Measurements from ENCODE around the gene TUBGCP3. TPM values are rescaled to one million over a fixed set of nuclear protein-coding genes. Genes with fewer than 3 reads are reported as not detected.

Gene TUBGCP3
- total RNA-seq, 1 donor = 33.0 TPM

DNA sequence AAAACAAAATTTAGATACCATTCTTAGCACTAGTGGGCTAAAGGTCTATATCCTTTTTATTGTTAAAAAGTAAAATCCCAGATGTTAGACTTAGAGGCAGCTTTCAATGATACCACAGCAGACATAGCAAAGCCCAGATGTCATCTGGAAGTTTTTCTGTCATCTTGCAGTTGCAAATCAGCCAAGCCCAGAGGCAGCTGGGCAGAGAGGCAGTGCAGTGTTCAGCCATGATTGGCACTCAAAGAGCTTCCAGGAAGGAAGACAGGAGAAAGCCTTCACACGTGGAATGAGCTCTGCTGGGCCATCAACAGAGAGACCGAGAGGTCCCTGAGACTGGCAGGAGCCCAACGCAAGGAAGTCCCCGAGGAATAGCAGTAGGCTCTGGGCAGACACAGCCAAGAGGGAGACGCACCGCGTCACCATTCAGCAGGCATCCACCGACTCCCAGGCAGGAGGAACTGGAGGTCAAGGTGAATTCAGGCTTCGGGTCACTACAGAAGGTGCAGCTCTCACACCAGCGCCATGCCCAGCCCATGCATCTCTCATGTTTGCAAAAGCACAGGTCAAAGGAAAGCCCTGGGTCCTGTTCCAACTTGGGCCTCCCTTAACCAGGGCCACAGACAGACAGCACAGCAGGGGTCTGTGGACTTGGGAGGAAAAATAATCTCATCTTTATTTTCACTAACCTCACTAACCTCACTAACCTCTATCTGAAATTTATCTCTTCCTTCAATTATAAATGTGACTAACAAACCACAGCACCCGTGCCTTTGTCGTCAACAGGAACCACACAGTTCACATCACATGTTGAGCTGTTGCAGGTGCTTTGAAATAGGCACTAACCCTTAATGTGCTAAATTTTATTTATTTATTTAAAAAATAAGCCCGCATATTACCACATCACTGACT, 54.9 kb downstream of the TUBGCP3 start:
- Histone ChIP-seq H3K9me3 (ENCODE audit: low read depth, low read length) (no peaks in the 10 kb centered on the region), H3K4me1 (ENCODE audit: insufficient read depth, low read length) (no peaks in the 10 kb centered on the region), H3K4me3 (ENCODE audit: low read length) (no peak overlapping the region)

DNA sequence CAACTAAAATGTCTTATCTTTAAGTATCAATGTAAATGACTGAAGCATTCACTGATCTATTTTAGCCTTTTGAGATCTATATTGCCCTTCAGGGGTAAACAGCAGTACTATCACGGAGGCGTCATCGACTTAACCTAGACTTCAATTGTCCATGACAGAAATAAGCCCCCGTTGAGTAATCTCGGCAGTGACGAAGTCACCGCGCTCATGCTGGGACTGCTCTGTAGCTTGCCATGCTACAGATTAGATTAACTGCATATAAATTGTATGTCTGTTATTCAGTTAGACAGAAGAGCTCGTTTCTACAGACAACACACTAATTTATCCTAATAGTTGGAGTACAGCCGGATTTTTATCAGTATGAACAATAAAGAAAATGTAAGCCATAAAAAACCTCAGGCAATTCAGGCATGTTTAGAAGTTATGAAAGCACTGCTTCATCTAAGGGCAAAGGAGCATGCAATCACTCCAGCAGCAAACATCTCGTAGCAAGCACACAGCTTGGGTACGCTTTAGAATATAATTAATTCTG, 56.6 kb downstream of the TUBGCP3 start:
- Histone ChIP-seq H3K9me3 (ENCODE audit: low read depth, low read length) (no peaks in the 10 kb centered on the region), H3K4me3 (ENCODE audit: low read length) (no peak overlapping the region), H3K27me3 (ENCODE audit: insufficient read depth, low read length) (no peaks in the 10 kb centered on the region), H3K4me1 (ENCODE audit: insufficient read depth, low read length) (no peaks in the 10 kb centered on the region)

More for the DNA sequence above, 54.9 kb downstream of the TUBGCP3 start:
- no peaks in the 10 kb centered on the region for H3K27me3 ChIP-seq (ENCODE audit: insufficient read depth, low read length)

DNA sequence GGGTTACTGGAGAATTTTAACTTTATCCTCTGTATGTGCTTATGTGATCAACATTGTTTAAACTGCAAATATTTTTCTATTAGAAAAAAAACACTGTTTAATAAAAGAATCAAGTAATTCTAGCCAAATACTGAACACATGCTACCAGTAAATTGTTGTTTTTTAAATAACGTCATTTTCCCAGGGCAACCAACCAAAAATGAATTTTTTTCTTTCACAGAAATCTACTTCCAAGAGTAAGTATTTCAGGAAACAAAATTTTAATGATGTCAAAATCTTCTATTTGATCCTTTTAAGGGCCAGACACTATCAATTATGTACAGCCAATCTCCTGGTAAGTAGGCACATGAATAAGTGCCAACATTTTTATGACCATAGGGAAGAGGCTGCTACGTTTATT, 57.1 kb downstream of the TUBGCP3 start:
- no peaks in the 10 kb centered on the region for H3K9me3 ChIP-seq (ENCODE audit: low read depth, low read length)
- H3K27me3 ChIP-seq (ENCODE audit: insufficient read depth, low read length) = no peaks in the 10 kb centered on the region
- H3K4me1 ChIP-seq (ENCODE audit: insufficient read depth, low read length) = no peaks in the 10 kb centered on the region
- no peak overlapping the region for H3K4me3 ChIP-seq (ENCODE audit: low read length)

DNA sequence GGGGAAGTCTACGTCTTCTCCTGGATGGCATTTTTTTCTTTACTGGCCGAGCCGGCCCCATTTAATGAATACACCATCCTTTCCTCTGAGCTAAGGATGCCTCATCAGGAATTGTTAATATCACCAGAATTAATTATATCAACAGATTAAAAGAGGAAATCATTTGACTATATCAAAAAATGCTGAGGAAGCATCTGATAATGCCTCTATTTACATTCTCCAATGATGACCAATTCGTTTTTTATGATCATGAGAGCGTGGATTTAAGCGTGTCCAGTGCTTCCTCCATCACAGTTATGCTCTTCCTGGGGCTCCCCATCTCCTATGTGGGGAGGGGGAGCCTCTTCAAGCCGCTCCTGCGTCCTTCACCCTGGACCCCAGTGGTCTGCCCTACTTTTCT, 58.7 kb downstream of the TUBGCP3 start:
- Histone ChIP-seq H3K4me1 (ENCODE audit: insufficient read depth, low read length) (no peaks in the 10 kb centered on the region), H3K4me3 (ENCODE audit: low read length) (no peak overlapping the region), H3K9me3 (ENCODE audit: low read depth, low read length) (no peaks in the 10 kb centered on the region), H3K27me3 (ENCODE audit: insufficient read depth, low read length) (no peaks in the 10 kb centered on the region)

DNA sequence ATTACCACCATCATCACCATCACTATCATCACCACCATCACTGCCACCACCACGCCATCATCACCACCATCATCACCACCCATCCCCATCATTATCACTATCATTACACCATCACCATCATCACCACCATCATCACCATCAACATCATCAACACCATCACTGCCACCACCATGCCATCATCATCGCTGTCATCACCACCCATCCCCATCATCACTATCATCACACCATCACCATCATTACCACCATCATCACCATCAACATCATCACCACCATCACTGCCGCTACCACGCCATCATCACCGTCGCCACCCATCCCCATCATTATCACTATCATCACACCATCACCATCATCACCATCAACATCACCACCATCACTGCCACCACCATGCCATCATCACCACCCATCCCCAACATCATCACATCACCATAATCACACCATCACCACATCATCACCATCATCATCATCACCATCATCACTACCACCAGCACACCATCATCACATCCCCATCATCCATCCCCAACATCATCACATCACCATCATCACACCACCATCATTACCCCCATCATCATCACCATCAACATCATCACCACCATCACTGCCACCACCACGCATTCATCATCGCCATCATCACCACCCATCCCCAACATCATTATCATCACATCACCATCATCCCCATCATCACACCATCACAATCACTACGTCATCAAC, 61.7 kb downstream of the TUBGCP3 start:
- H3K9me3 ChIP-seq (ENCODE audit: low read depth, low read length) = no peaks in the 10 kb centered on the region
- H3K27me3 ChIP-seq (ENCODE audit: insufficient read depth, low read length) = no peaks in the 10 kb centered on the region
- no peaks in the 10 kb centered on the region for H3K4me1 ChIP-seq (ENCODE audit: insufficient read depth, low read length)
- H3K4me3 ChIP-seq (ENCODE audit: low read length) = no peak overlapping the region

DNA sequence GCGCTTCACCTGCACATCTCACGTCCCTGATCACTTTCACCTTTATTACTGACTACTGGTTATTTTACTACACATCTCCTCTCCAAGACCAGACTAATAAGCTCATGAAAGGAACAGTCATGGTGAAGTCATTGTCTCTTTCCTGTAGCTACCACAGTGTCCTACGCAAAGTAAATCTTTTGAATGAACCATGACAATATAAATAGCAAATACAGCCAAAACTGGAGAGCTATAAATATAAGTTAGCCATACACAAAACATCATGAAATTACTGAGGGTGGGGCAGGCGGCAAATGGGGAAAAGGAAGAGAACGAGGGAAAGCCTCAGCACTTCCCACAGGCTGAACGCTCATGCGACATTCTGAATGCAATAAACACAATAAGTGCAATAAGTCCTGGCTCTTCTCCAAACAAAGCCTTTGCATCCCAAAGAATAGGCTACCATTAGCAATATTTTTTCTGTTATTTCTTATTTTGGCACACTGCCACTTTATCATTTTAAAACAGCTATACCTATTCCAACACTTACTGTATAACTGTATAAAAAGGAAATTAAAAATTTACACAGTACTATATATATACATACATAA, 62.5 kb downstream of the TUBGCP3 start:
- Histone ChIP-seq H3K9me3 (ENCODE audit: low read depth, low read length) (no peaks in the 10 kb centered on the region), H3K4me3 (ENCODE audit: low read length) (no peak overlapping the region), H3K4me1 (ENCODE audit: insufficient read depth, low read length) (no peaks in the 10 kb centered on the region), H3K27me3 (ENCODE audit: insufficient read depth, low read length) (no peaks in the 10 kb centered on the region)

DNA sequence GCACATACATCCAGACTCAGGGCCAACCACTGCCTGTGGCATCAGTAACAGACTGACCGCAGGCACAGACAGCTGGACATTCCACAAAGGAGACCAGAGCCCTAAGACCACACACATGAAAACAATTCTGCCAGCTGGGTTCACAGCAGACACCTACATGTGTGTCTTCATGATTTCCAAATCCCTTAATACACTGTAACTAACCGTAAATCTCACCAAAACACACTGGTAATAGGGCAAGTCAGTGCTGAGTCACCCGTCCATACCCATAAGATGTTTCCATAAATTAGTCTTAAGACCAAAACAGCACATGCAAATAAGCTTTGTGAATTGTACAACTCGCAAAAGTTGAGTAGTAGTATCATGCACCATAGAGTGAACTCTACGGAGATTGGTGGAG, 65.4 kb downstream of the TUBGCP3 start:
- Histone ChIP-seq H3K9me3 (ENCODE audit: low read depth, low read length) (no peaks in the 10 kb centered on the region), H3K4me3 (ENCODE audit: low read length) (no peak overlapping the region), H3K27me3 (ENCODE audit: insufficient read depth, low read length) (no peaks in the 10 kb centered on the region), H3K4me1 (ENCODE audit: insufficient read depth, low read length) (no peaks in the 10 kb centered on the region)

DNA sequence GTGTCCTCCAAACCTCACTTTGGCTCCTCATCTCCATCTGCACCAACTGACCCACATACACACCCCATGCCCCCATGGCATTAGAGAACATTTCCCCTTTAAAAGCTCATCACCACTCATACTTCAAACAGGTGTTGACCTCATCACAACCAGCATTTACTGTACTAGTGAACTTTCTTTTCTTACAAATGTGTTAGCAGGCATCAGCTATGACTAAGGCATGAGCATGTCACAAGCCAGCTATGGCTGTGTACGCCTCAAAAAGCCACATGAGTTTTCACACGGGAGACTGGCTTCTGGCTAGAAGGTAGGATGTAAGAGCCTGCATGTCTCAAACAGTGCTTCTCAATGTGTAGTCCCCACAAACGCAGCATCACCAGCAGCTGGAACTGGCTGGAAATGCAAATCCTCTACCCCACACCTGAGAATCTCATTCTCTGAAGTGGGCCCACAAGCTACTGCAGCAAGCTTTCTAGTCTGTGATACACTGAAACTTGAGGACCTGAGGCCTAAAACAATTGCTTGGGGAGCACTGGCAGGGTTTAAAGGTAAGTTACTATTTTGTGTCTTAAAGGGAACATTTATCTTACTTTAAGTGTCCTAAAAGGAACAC, 66.8 kb downstream of the TUBGCP3 start:
- Histone ChIP-seq H3K4me1 (ENCODE audit: insufficient read depth, low read length) (no peaks in the 10 kb centered on the region), H3K27me3 (ENCODE audit: insufficient read depth, low read length) (no peaks in the 10 kb centered on the region), H3K4me3 (ENCODE audit: low read length) (no peak overlapping the region), H3K9me3 (ENCODE audit: low read depth, low read length) (no peaks in the 10 kb centered on the region)

DNA sequence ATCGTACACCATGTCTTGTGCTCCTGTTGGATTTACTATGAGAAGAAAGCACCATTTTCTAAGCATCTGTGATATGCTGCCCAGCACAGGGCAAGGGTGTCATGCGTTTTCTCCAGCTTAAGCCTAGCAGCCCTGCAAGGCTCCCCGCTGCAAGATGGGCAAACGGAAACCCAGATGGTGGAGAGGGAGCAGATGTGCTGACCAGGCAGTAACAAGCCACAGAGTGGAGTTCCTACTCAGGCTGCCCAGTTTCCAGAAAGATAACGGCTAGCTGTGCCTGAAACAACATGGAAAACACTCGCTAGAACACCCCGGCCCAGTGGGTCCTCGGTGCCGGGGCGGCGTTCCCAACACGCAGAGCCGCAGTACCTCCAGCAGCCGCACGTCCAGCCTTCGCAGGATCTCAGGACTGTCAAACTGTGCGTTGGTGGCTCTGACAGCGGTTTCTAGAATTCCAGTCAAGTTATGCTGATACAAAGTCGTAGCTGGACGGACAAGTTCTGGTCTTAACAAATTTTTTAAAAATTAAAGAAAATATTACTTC, 68.4 kb downstream of the TUBGCP3 start:
- Histone ChIP-seq H3K27me3 (ENCODE audit: insufficient read depth, low read length) (no peaks in the 10 kb centered on the region), H3K4me1 (ENCODE audit: insufficient read depth, low read length) (no peaks in the 10 kb centered on the region), H3K9me3 (ENCODE audit: low read depth, low read length) (no peaks in the 10 kb centered on the region), H3K4me3 (ENCODE audit: low read length) (no peak overlapping the region)

DNA sequence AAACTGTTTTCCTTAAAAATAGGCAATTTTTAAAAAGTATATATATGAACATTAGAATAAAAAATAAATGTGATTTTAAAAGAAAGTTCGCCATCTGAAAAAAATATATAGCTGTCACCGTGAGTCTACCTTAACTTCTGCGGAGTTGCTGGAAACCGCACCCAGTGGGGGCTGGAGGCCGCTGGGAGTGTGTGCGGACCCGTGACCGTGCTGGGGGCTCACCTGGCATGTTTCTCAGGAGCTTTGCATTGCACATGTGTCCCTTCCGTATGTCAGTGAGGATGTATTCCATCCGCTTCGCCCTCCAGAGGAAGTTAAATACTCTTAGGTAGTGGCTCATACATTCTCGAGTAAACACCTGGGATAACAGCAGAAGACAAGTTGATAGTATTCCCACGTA, 71.7 kb downstream of the TUBGCP3 start:
- H3K9me3 ChIP-seq (ENCODE audit: low read depth, low read length) = no peaks in the 10 kb centered on the region
- H3K4me3 ChIP-seq (ENCODE audit: low read length) = no peak overlapping the region
- H3K4me1 ChIP-seq (ENCODE audit: insufficient read depth, low read length) = no peaks in the 10 kb centered on the region
- H3K27me3 ChIP-seq (ENCODE audit: insufficient read depth, low read length) = no peaks in the 10 kb centered on the region

DNA sequence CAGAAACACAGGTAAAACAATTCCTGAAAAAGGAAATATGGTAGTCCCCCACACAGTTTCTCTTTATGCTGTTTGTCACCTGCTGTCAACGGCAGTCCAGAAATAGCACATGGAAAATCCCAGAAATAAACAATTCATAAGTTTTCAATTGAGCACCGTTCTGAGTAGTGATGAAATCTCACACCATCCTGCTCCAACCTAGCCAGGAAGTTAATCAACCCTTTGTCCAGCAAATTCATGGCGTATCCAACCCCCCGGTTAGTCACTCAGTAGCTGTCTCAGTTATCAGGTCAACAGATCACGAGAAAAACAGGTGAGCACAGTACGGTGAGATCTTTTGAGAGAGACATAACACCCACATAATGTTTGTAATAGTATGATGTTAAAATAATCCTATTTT, 74.2 kb downstream of the TUBGCP3 start:
- H3K9me3 ChIP-seq (ENCODE audit: low read depth, low read length) = no peaks in the 10 kb centered on the region
- H3K27me3 ChIP-seq (ENCODE audit: insufficient read depth, low read length) = no peaks in the 10 kb centered on the region
- H3K4me1 ChIP-seq (ENCODE audit: insufficient read depth, low read length) = no peaks in the 10 kb centered on the region
- no peak overlapping the region for H3K4me3 ChIP-seq (ENCODE audit: low read length)

DNA sequence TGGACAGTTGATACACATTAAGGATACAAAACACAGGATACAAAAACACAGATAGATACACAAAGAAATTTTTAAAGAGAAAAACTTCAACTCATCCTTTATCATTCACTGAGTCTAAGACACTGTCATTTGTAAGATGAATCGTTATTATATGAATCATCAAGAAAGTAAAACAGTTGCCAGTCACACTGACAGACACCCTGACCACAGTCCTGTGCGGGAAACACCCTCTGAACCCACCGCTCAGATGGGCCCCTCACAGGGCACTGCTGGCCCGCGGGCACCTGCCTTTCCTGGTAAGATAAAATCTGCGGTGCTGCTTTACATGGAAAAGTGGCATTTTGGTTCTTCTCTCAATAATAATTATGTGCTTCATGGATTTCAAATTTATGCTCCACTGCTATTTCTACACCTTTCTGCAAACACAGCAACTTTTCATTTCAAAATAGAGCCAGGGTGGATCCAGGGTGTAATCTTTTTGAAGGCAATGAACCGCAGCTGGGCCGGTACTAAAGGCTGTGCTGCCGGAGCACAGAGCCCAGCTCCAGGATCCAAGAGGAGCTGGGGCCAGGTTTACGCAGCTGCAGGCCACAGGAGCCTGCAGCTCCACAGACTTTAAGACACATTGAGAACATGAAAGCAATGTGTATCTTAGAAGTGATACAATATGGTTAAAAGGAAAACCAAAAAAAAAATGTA, 76.8 kb downstream of the TUBGCP3 start:
- no peaks in the 10 kb centered on the region for H3K9me3 ChIP-seq (ENCODE audit: low read depth, low read length)
- H3K4me3 ChIP-seq (ENCODE audit: low read length) = no peak overlapping the region
- no peaks in the 10 kb centered on the region for H3K4me1 ChIP-seq (ENCODE audit: insufficient read depth, low read length)
- no peaks in the 10 kb centered on the region for H3K27me3 ChIP-seq (ENCODE audit: insufficient read depth, low read length)

DNA sequence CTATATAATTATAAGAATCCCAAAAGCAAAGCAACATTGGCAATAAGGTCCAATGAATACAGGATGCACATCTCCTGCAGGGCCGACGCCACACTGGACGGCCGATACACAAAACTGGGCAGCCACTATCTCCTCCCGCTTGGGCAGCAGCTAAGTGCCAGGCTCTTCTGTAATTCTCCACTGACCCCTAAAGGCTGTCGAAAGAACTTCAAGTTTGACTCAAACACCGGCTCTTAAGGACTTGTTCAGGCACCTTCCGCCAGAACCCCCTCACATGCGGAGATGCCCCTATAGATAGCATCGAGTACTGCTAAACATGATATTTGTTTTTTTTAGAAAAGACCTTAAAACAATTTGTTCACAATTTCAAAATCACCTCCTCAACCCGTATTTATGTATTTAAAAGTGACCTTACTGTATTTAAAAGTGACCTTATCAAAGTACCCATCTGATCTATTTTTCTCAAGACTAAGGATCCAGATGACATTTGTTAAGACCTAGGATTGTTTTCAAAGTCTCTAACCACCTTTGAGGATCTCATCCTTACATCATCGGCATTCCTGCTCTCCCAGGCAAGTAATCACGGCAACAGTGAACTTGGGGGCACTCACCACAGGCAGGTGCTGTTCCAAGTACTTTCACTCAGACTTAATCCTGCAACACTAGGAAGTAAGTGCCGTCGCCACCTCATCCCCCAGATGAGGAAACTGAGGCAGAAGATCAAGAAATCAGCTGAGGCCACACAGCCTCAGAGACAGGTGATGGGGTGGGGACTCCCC, 77.8 kb downstream of the TUBGCP3 start:
- H3K4me1 ChIP-seq (ENCODE audit: insufficient read depth, low read length) = no peaks in the 10 kb centered on the region
- H3K9me3 ChIP-seq (ENCODE audit: low read depth, low read length) = no peaks in the 10 kb centered on the region
- no peaks in the 10 kb centered on the region for H3K27me3 ChIP-seq (ENCODE audit: insufficient read depth, low read length)
- no peak overlapping the region for H3K4me3 ChIP-seq (ENCODE audit: low read length)

DNA sequence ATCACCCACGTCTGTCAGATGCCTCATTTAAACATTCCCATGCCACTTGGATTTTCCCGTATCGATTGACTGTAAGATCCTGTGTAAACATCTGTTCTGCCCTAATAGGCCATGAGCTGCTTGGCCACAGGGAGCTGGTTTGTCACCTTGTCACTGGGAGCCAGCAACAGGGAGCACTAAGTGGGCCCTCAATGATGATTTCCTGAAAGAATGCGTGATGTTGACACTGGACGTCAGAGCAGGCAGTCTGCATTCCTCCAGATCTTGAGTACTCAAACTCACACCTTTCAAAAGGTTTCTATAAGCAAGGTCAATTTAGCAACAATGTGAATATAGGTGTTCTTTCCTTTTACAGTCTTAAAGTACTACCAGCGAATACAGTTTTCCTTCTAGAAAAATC, 78.8 kb downstream of the TUBGCP3 start:
- no peaks in the 10 kb centered on the region for H3K27me3 ChIP-seq (ENCODE audit: insufficient read depth, low read length)
- no peaks in the 10 kb centered on the region for H3K4me1 ChIP-seq (ENCODE audit: insufficient read depth, low read length)
- H3K9me3 ChIP-seq (ENCODE audit: low read depth, low read length) = no peaks in the 10 kb centered on the region
- no peak overlapping the region for H3K4me3 ChIP-seq (ENCODE audit: low read length)
